ENCODE data around the gene PALMD. TPM values are rescaled to one million over a fixed set of nuclear protein-coding genes. Genes with fewer than 3 reads are reported as not detected.

PALMD gene
- total RNA-seq, 2 donors from 2014 or later, result 22.6 to 31.0 TPM

DNA sequence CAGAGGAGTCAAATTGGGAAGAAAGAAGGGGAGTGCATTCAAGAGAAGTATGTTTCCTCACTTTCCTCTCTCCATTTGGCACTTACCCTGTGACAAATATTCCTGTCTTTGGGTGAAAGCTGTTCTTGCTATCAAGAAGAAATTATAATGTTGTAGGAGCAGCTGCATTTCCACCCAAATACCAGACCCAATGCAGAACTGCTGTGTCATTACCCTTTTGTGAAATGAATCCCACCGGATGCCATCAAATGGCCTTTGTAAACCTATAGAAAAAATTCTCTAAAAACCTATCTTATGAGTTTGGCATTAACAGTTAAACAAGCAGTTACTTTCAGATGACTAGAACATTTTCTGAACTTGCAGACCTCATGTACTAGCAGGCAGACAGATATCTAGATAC is 16.7 kb upstream of the PALMD start:
- intact Hi-C loops (cut with DNase I), result no loop called here
- no peak for DNase-seq (ENCODE audit: low spot score)

DNA sequence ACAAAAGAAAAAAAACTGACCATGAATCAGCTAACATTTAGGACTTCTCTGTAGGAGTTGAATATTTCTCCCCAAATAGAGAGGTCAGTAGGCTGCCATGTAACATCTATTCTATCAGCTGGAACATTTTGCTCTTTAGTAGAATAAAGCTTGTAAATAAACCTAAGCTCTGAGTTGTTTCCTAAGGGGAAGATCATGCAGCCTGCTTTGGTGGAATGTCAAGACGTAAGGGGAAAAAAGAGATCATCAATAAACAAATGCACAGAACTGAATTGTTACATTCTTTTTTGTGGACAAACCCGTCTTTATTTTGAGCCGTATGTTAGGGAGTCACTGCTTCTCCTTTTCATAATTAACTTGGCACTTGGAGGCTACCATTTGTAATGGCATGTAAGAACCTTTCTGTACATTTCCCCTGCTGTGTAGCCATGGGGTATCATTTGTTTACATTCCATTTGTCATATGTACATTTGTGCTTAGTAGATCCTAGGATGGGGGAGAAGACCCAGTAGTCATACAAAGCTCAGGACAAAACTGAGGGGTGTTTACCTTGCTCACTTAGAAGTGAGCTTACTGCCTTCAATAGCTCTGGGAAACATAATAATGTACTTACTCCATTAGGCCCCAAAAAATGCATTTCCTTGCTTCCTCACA is 10.8 kb upstream of the PALMD start:
- intact Hi-C loops (cut with DNase I), result no loop called here
- no peak for DNase-seq (ENCODE audit: low spot score)

DNA sequence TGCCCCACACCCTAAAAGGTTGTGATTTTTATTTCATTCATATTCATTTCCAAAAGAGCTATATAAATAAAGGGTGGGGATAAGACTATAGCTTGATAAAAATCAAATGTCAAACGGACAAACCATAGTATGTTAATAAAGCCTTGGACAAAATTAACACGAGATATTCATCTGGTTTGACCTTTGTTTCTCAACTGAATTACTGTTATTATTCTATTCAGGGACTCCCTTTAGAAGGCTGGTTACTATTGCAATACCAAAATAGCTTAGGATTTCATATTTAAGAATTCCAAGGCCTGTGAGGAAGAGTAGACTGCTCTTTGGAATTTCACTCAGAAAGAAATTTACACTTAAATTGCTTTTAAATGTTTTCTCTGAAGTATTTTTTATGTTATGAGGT is 10.2 kb upstream of the PALMD start:
- DNase-seq (ENCODE audit: low spot score), result no peak
- intact Hi-C loops (cut with DNase I), result no loop called here

DNA sequence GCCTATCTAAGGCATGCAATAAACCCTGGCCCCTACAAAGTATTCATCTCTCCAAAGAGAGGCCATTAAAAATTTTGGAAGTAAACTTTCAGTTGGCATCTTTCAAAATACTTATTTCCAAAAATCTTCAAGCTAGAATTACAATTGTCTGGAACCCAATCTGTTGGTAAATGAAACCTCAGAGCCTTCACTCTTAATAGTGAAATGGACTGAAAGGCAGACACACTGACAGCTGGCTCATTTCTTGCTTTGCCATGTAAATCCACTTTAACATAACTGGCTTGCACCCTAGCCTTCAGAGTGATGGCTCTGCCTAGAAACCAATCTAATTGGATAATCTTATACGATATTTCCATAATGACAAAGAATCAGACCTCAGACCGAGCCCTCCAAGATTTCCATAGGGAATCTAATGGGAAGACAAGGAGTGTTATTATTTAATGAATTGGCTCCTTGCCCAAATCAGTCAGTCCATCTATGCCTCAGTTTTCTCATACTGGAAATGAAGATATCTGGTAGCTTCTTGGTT is 9.2 kb upstream of the PALMD start:
- intact Hi-C loops (cut with DNase I), result no loop called here
- no peak for DNase-seq (ENCODE audit: low spot score)

DNA sequence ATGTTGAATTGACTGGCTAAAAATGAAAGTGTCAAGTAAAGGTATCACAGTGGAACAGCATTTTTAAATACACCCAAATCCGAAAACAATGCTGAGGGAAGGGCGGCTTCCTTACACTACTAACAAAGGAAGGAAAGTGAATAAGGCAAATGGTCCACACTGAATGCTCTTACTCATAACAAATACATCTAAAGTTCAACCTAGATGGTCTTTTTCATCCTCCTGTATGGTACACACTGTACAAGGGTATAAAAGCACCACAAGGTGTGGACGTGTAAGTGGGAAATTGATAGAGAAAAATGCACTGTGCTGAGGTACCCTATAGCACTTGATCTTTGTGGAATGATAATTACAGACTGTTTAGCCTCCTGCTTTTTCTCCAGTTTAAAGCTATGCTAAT is 7.1 kb upstream of the PALMD start:
- intact Hi-C loops (cut with DNase I), result no loop called here
- no peak for DNase-seq (ENCODE audit: low spot score)

DNA sequence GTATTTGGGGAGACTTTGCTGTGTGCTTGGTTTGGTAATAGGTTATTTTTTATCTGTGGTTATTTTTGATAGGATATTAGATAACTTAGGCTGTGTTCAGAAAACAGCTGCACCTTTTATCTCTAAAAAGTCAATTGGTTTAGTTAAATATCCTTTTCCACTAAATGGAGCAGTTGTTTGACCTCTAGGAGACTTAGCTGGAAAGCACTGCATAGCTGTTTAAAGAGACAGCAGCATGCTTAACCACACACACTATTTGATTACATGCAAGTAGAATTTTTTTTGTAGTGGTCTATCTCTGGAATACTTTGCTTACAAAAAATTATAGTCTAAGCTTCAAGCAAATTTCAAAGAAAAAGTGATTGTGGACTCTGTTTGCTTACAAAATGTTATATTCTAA is 6.5 kb upstream of the PALMD start:
- no peak for DNase-seq (ENCODE audit: low spot score)
- intact Hi-C loops (cut with DNase I), result no loop called here

DNA sequence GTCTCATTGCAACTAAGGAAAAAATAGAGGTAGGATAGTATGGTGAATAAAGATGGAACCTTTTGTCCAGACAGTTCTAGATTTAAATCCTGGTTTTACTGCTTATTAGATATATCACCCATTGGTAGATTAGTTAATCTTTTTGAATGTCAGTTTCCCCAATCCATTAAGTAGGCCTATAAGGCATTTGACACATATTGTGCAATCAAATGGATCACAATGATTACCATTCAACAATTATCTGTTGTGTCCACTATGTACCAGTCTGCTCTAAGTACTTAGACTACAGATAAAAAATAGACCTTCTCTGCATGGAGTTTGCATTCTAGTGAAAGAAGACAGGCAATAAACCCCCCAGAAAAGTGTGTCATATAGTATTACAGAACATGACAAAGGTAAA is 6.0 kb upstream of the PALMD start:
- intact Hi-C loops (cut with DNase I), result no loop called here

DNA sequence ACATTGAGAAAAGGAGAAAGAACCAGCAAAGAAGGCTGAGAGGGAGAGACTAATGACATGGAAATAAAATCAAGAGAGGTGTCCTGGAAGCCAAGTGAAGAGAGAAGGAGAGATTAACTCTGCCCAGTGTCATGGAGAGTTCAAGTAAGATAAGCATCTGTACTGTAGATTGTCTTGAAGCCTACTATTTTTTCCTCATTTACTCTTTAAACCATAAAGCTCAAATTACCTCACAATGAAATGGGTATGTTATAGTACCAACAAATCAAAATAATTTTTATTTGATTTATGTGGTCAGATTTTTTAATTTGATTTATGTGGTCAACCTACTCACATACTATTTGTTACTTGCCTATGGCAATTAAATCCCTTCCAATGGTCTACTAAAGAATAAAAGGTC is 5.2 kb upstream of the PALMD start:
- intact Hi-C loops (cut with DNase I), result no loop called here
- no peak for DNase-seq (ENCODE audit: low spot score)

More for the DNA sequence above, 6.0 kb upstream of the PALMD start:
- DNase-seq (ENCODE audit: low spot score), result no peak

DNA sequence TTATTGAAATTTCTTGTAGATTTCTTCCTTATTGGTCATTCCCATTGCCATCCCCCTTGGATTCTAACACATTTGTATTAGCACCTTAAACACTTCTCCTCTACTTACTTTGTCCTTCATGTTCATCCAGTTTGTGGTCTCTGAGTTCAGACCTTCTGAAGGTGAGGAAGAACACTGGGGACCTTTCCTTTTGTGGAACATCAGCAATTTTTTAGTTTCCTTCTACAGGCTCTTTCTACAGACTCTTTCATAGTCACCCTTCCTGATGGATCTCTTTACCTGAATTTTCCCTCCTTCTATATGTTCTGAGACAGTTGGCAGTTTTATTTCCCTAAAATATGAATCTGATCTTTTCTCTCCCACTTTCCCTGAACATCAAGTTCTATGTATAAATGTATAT is 4.4 kb upstream of the PALMD start:
- no peak for DNase-seq (ENCODE audit: low spot score)
- intact Hi-C loops (cut with DNase I), result no loop called here

DNA sequence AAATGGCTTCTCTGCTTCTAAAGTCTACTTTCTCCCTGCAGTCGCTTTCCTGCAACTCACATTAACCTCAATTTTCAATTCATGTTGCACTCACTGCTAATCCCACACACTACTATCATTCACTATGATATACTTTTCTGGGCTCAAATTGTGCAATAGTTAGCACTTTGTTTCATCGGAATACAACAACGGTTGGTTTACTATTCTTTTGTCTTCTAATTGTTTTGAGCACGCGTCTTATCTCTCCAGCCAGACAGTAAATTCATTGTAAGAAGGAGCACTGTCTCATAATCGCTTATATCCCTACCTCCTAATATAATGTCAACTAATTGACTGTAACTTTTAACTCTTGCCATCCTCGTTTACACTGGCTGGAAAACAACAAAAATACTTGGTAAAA is 3.9 kb upstream of the PALMD start:
- intact Hi-C loops (cut with DNase I), result no loop called here
- no peak for DNase-seq (ENCODE audit: low spot score)

DNA sequence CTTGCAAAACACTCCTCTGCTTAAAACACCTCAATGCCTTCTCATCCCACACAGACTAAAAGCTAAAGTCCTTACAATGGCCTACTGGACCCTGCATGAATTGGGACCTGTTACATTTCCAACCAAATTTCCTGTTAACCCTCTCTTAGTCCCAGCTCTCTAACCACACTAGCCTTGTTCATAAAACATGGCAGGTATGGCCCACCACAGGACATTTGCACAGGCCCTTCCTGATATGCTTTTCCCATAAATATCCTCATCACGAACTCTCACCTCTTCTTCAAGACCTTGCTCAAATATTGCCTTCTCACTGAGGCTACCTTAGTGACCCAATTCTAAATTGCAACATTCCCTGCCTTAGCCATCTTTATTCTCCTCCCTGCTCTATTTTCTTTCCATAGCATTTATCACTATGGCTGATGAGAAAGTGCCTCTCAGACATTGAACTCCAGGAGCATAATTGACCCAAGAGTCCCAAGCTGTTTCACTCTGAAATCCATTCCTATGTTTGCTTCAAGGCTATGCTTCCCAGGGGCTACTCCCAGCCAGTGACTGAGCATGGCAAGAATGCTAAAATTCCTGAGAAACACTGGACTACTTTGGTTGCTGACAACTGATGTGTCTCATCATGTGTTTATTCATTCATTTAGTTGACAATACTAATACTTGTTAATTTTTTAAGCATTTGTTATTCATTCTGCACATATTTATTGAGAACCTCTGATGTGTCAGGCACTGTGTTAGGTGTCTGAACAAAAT is 2.7 kb upstream of the PALMD start:
- intact Hi-C loops (cut with DNase I), result no loop called here
- no peak for DNase-seq (ENCODE audit: low spot score)

DNA sequence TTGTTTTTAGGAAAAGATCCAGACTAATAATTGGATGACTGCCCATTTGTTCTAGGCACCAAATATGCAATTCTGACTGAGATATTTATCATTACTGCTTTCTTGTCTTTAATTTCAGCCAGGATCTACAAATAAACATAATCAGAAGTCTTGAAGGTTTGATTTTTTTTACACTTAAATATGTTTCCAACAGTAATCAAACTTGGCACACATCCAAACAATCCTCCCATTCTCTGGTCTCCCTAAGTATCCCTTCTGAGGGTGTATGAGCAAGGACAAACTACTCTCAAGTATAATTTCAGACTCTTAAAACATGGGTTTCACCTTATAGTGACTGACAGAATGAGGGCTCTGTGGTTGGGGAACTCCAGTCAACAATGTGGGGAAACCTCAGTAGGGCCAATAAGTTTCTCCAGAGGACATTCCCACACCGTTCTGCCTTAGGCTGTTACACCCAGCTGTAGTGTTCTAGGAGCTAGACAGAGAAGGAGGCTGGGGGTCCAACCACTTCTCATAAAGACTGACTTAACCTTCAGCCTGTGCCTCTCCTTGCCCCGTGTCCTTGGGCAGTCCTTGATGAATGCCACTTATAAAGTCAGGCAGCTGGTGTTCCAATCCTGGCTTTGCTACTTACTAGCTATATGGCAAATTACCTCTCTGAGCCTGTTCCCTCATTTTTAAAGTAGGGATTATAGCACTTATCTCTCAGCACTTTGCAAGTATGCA is 1.5 kb upstream of the PALMD start:
- no peak for DNase-seq (ENCODE audit: low spot score)
- intact Hi-C loops (cut with DNase I), result no loop called here

DNA sequence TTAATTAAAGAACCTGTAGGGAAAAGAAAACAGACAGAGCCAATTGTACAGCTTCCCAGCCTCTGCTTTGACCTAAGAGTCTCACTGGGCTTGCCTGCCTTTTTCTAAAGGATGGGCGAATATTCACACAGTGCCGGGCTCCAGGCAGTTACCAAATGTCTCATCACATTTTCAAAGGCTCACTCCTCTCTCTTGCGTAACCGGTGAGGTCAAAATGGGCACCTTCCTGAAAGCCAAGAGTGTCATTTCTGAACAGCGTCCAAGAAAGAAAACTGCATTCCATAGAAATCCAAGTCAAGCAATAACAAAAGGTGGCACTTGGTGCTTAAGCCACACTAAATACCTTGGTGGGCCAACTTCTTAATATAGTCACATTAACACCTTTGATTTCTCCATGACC is 710 bp upstream of the PALMD start:
- intact Hi-C loops (cut with DNase I), result no loop called here

DNA sequence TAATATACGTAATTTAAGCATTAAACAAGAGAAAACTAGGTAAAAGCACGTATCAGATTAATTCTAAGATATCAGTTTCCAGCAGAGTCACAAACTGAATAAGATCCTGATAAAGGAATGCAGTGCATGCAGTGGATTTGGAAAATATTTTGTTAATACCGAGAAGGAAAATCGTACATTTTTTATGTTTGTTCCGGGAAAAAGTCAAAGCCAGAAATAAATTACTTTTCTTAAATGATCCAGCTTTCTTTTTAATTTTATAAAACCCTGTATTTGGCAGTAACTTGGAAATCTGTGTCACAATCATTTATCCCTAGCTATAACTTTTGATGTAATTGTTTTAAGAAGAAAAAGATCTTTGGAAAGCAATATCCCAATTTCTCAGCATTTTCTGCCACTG is 955 bp downstream of the PALMD start:
- intact Hi-C loops (cut with DNase I), result no loop called here
- no peak for DNase-seq (ENCODE audit: low spot score)

More for the DNA sequence above, 710 bp upstream of the PALMD start:
- no peak for DNase-seq (ENCODE audit: low spot score)

DNA sequence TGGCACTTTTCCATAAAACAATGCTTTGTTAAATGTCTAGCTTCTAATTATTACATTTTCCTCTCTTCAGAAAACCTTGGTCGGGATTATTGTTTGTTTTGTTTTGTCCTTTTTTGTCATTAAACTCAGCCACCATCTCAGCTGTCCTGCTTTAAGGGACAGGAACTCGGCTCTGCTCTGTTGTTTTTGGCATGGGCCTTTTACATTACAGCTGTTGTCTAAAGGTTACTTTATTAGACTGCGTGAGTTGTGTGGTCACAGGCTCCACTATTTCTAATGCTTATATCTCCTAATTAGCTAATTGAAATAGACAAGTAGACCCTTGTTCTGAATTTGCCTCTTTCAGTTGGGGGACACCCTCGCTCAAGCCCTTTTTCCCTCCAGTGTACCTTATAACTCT is 1.6 kb downstream of the PALMD start:
- no peak for DNase-seq (ENCODE audit: low spot score)
- intact Hi-C loops (cut with DNase I), result no loop called here

DNA sequence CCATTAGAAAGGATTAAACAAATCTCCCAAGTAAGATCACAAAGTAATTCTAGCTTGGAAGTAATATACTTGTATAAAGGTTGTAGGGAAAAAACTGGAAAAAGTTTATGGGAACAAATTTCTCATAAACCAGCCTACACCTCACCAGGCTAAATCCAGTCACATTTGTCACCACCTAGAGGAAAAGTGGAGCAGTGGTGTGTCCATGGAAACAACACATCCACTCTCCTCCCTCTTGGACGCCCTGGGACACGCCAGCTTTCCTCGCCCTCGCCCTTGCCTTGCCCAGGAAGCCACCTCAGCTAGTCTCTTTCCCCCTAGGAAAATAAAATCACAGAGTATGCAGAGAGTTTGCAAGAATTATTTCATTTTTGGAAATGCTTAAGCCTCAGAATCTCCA is 2.2 kb downstream of the PALMD start:
- DNase-seq (ENCODE audit: low spot score), result no peak
- intact Hi-C loops (cut with DNase I), result no loop called here

DNA sequence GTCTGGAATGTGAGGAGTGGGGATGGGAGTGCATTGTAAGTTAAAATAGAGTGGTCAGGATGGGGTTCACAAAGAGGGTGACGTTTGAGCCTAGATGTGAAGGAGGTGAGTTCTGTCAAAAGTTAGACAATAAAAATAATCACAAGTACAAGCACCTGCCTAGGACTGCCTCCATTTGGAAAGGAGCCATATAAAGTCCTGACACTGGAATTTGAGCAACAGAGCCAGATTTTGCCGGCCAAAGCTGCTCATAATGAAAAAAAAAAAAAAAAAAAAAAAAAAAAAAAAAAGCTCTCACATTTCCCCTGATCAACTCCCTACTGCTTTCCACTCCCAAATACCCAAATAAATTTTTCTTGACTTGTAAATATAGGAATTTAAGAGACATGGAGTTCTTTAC is 4.1 kb downstream of the PALMD start:
- DNase-seq (ENCODE audit: low spot score), result no peak
- intact Hi-C loops (cut with DNase I), result no loop called here

DNA sequence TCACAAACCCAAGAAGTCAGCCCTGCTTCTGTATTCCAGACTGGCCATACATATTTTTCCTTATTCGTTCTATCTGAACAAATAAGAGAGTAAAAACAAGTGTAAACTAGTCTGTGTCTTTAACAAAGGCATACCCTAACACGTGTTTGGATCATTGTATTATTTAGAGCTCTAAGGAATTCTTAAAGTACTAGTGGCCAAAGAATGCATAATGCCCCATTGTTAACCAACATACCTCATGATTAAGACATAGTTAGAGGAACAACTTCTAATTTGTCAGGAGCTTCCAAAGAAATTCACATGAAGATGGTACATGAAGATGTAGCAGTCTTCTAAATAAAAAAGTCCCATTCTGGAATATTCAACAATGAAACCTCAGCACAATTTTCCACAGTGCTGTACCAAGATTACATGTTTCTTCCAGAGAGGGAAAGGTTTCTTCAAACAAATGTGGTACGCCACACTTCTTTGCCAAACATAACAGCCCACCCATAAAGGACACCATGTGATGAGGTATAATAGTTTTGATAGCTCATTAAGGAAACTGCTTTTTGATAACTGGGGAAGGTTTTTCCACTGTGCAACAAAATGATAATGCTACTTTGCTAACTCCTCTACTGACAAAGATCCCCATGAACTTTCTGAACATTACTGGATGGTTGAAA is 5.0 kb downstream of the PALMD start:
- no peak for DNase-seq (ENCODE audit: low spot score)
- intact Hi-C loops (cut with DNase I), result no loop called here

DNA sequence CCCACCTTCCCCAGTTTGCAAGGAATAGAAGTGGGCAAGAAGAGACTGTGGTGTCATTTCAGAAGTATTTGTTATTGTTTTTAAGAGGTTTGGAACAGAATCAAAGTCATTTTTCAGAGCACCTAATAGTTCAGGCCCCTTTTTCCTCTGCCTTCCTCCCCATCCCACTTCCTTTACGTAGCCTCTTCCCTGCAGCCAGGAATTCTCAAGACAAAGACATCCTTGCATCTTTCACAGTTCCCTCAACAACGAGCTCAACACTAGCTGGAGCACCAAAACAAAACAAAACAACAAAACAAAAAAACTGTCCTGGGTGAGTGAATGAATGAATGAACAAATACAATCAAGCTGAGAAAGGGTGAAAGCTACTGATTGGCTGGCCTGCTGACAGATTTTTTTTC is 7.0 kb downstream of the PALMD start:
- no peak for DNase-seq (ENCODE audit: low spot score)
- intact Hi-C loops (cut with DNase I), result no loop called here

DNA sequence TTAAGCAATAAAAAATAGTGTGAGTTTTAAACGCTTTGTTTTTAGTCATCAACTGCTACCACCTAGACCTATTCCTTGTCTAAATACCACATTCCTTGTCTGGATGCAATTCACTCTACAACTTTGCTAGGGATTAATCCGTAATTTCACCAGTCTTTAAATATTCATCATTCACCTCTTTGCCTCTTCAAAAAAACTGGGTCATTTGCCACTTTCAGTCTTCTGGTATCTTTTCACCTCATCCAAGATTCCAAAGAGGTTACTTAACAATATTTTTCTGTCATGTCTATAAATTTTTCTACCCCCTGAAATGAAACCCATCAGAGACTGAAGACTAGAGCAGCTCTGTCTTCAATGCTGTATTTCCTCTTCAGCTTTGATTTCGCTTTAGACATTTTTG is 9.5 kb downstream of the PALMD start:
- DNase-seq (ENCODE audit: low spot score), result no peak
- intact Hi-C loops (cut with DNase I), result no loop called here
